Fibroblast of mammary gland (primary cell): Measurements from ENCODE around the gene GALNS.

Experiments used
- DNase-seq: peaks from one replicate; pipeline ENCODE4 v3.0.0-alpha.2; 2010; ENCODE audit warnings: low read depth
- H3K4me3 ChIP-seq: 2 replicates; pipeline ENCODE4 v1.5.1; 2011; ENCODE audit warnings: low read depth, mild to moderate bottlenecking, low read length, moderate library complexity; ENCODE audit not compliant: control insufficient read depth
- CTCF ChIP-seq: conservative IDR thresholded peaks from 2 replicates; pipeline ENCODE4 v1.5.1; 2011; ENCODE audit warnings: low read depth, low read length, inconsistent platforms; ENCODE audit not compliant: control insufficient read depth, insufficient read depth

The GALNS gene

DNA sequence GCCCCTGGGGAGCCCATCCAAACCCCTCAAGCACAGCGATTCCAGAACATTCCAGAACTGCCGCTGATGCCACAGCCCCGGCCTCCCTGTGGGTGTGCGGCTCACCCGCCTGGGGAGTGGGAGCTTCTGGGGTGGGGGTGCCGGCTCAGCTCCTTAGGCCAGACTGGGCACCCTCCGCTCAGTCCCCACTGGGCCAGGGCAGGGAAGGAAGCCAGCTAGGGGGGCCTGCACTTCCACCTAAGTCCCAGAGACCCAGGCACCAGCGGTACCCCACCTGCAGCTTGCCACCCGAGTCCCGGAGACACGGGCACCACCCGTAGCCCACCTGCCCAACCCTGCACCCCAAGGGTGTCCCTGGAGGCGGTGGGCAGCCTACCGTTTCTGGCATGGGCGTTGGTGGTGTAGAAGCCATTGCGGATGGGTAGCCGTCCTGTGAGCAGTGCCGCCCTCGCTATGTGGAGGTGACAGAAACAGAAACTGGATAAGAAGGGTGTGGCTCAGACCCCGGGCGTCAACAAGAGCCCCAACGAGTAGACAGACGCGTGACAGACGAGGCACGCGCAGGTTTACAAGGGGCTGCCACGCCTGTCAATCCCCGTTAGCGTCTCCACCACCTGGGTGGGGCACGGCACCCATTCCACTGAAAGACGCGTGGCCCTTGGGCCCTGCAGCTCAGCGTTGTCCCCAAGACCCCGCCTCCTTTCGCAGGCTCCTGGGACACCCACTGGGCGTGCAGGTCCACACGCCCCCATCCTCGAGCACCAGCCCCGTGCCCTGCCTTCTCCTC is 15.0 kb downstream of the GALNS start:
- no peak for TF ChIP-seq CTCF
- no peak overlapping the region for H3K4me3 ChIP-seq
- no peak for DNase-seq

GRCh38 chr16:88840600-88841215 is 16.0 kb downstream of the GALNS start:
- H3K4me3 ChIP-seq = no peak overlapping the region
- TF ChIP-seq CTCF = no peak
- no peak for DNase-seq

- H3K4me3 ChIP-seq = no peak overlapping the region
- no peak for DNase-seq
- TF ChIP-seq CTCF = no peak
These were observed 16.8 kb downstream of the GALNS start for GRCh38 chr16:88839745-88840599.

DNA sequence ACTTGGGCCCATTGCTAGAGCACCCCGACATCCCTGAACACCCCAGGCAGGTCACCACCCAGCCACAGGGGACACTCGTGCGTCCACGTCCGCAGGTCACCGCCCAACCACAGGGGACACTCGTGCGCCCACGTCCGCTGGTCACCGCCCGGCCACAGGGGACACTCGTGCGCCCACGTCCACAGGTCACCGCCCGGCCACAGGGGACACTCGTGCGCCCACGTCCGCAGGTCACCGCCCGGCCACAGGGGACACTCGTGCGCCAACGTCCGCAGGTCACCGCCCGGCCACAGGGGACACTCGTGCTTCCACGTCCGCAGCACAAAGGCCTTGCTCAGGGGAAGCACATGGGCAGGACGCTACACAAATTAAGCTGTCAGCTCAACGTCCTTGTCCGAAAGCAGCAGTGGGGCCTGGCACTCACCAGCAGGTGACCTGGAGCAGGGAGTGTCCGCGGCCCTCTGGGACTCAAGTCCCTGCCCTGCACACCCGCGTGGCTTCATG is 17.7 kb downstream of the GALNS start:
- TF ChIP-seq CTCF = no peak
- no peak overlapping the region for H3K4me3 ChIP-seq
- no peak for DNase-seq

GRCh38 chr16:88838566-88838965 is 18.2 kb downstream of the GALNS start:
- no peak for TF ChIP-seq CTCF
- no peak overlapping the region for H3K4me3 ChIP-seq
- DNase-seq = no peak

DNA sequence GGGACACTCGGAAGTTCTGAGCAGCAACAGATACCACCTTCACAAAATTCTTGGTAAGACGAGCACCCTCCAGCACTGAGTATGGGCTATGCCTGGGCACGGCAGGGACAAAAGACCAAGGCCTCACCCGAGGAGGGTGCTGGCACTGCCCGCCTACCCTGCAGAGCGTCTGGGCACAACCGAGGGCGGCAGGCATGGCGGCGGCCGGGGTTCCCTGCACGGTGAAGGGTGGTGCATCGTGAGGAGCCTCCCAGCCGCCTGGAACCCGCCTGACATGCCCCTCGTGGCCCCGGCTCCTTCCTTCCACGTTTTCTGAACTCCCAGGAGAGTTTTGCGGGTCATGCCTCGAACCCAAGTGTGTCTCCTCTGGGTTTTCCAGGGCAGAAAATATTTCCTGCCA is 18.9 kb downstream of the GALNS start:
- H3K4me3 ChIP-seq = no peak overlapping the region
- no peak for TF ChIP-seq CTCF
- no peak for DNase-seq
